HL-60 (cell line): Measurements from ENCODE around the gene DTD2.

ENCODE experiments used
- DNase-seq, 2 experiments: peaks; one replicate each; pipeline ENCODE4 v3.0.0-alpha.2; 2010 to 2020; ENCODE audit warnings: low read depth in 1 of 2, low spot score in 1 of 2
- H3K27ac ChIP-seq: fragments of 250-450 bp; sonication (Bioruptor Pico); replicated peaks from 2 replicates; pipeline ENCODE4 v1.5.1; 2020; ENCODE audit warnings: mild to moderate bottlenecking, moderate library complexity
- H3K27me3 ChIP-seq: fragments of 250-450 bp; sonication (Bioruptor Pico); 2 replicates; pipeline ENCODE4 v1.5.1; 2021; ENCODE audit warnings: mild to moderate bottlenecking, moderate library complexity; ENCODE audit not compliant: insufficient read depth, poor library complexity, severe bottlenecking
- H3K4me3 ChIP-seq: replicated peaks from 2 replicates; pipeline ENCODE4 v1.5.1; 2011; ENCODE audit warnings: mild to moderate bottlenecking, control low read depth, low read length; ENCODE audit not compliant: insufficient read depth
- GABPA ChIP-seq: IDR thresholded peaks from 2 replicates; pipeline ENCODE4 v1.6.1; 2012; ENCODE audit warnings: low read depth
- POLR2AphosphoS5 ChIP-seq: IDR thresholded peaks from 2 replicates; pipeline ENCODE4 v1.6.1; 2012; ENCODE audit warnings: low read depth
- SPI1 ChIP-seq: IDR thresholded peaks from 2 replicates; pipeline ENCODE4 v1.6.1; 2012; ENCODE audit warnings: low read depth, mild to moderate bottlenecking, borderline replicate concordance
- long read RNA-seq: library from polyadenylated mRNA; unstranded; transcript quantifications from one replicate; pipeline ENCODE4 v2.0.0, GENCODE V29; 2020
- TF ChIP-seq, protein P1 (sequence below): IDR thresholded peaks from 2 replicates; pipeline ENCODE4 v1.6.1; 2012; ENCODE audit warnings: low read depth; ENCODE audit not compliant: insufficient replicate concordance
- TF ChIP-seq, protein P2 (sequence below): IDR thresholded peaks from one replicate; pipeline ENCODE4 v1.5.1; 2011; ENCODE audit warnings: low read length, control low read depth, inconsistent platforms; ENCODE audit not compliant: insufficient read depth

The DTD2 gene
- long read RNA-seq, transcript DTD2-203 (3 exons, 823 nt), result major isoform, 14 of 17 reads
- long read RNA-seq, partial matches to known transcripts, result 0 of 17 reads
- long read RNA-seq, other reads (novel, unspliced or antisense), result 2 of 17 reads

DNA sequence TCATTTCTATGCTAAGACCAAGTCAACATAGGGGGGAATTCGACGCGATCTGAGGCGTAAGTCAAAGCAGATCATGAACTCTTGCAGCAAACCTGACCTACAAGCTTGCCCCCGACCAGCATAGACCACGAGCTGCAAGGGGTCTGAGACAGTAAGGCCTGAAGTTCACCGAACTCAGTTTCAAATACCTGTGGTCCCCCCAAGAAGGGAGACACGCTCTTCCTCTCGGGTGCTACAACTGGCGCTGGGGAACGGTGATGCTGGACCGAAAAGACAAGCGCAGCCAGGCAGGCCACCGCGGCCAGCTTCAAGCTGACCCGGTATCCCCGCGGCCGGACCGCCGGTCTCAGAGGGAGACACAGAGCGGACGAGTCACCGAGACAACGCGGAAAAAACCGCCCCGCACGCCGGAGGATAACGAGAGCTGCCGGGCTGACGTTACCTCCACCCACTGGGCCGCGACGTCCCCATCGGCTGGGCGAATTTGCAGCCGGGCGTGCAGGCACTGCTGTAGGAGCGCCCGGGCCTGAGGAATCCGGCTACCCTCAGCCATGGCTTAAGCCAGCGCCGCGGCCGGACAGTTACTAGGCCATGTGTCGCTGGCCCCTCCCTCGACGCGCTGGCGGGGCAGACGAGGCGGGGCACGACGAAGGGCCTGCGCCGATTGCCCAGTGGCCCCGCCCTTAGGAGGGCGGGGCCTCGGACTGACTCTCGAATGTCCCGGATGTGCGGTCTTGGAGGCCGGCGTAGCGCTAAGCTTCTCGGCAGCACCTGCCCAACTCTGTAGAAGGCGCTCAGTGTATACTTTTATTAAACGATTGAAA, at the start of gene DTD2:
DTD2 (minus strand) TSS at position 666 of the 824 bp plus-strand sequence; CDS start at position 553, 113 bp downstream.
- peak within 1 kb of the TSS; percentile 80 for H3K4me3 ChIP-seq
- H3K27ac ChIP-seq, result peak within 1 kb of the TSS; percentile 80
- TF ChIP-seq SPI1 (no peak), GABPA (no peak), POLR2AphosphoS5 (peak; percentile 91)
- TF ChIP-seq, protein P1, sequence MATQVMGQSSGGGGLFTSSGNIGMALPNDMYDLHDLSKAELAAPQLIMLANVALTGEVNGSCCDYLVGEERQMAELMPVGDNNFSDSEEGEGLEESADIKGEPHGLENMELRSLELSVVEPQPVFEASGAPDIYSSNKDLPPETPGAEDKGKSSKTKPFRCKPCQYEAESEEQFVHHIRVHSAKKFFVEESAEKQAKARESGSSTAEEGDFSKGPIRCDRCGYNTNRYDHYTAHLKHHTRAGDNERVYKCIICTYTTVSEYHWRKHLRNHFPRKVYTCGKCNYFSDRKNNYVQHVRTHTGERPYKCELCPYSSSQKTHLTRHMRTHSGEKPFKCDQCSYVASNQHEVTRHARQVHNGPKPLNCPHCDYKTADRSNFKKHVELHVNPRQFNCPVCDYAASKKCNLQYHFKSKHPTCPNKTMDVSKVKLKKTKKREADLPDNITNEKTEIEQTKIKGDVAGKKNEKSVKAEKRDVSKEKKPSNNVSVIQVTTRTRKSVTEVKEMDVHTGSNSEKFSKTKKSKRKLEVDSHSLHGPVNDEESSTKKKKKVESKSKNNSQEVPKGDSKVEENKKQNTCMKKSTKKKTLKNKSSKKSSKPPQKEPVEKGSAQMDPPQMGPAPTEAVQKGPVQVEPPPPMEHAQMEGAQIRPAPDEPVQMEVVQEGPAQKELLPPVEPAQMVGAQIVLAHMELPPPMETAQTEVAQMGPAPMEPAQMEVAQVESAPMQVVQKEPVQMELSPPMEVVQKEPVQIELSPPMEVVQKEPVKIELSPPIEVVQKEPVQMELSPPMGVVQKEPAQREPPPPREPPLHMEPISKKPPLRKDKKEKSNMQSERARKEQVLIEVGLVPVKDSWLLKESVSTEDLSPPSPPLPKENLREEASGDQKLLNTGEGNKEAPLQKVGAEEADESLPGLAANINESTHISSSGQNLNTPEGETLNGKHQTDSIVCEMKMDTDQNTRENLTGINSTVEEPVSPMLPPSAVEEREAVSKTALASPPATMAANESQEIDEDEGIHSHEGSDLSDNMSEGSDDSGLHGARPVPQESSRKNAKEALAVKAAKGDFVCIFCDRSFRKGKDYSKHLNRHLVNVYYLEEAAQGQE, result peak; percentile 41
- TF ChIP-seq, protein P2, sequence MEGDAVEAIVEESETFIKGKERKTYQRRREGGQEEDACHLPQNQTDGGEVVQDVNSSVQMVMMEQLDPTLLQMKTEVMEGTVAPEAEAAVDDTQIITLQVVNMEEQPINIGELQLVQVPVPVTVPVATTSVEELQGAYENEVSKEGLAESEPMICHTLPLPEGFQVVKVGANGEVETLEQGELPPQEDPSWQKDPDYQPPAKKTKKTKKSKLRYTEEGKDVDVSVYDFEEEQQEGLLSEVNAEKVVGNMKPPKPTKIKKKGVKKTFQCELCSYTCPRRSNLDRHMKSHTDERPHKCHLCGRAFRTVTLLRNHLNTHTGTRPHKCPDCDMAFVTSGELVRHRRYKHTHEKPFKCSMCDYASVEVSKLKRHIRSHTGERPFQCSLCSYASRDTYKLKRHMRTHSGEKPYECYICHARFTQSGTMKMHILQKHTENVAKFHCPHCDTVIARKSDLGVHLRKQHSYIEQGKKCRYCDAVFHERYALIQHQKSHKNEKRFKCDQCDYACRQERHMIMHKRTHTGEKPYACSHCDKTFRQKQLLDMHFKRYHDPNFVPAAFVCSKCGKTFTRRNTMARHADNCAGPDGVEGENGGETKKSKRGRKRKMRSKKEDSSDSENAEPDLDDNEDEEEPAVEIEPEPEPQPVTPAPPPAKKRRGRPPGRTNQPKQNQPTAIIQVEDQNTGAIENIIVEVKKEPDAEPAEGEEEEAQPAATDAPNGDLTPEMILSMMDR, result no peak
- no peaks in the 10 kb centered on the region for H3K27me3 ChIP-seq
- peak; percentile 77 to 92 for DNase-seq

DNA sequence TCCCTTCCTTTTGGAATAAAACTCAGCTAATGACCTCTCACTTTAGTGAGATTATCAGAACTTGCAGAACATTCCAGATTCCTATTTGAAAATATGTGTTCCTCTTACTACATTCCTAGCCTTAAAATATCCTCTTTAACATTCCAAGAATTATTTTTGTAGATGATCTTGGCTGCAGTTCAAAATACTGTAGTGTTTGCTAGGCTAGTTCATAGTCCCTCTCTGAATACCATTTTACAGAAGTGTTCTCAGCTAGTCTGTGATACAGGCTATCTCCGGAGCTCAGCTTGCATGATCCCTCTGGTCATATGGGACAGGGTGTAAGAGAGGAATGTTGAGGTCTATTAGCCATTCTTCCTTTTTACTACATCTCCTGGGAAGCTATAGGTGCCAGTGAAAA, 48.1 kb upstream of the DTD2 start:
- Histone ChIP-seq H3K27me3 (no peaks in the 10 kb centered on the region), H3K27ac (no peak overlapping the region), H3K4me3 (no peak overlapping the region)
- TF ChIP-seq, protein P1, result no peak
- no peak for TF ChIP-seq SPI1
- TF ChIP-seq, protein P2, result no peak
- TF ChIP-seq GABPA, result no peak
- TF ChIP-seq POLR2AphosphoS5, result no peak
- DNase-seq, result no peak

DNA sequence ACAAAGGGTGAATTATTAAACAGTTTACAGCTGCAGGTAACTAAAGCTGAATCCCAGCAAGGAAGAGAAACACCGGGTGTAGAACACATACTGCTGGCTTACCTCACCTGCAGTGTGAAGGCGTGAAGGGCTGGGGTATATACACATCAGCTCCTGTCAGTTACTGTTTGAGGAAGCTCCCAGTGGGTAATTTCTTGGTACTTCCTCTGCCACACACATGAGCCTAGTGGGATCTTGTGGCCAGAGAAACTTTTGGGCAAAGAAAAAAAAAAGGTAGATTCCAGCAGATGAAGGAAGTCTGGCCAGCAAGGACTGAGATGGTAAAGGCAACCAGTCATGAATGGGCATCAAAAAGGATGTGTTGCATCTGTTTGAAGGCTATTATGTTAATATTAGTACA, 44.6 kb upstream of the DTD2 start:
- DNase-seq, result peak in 1 of 2 experiments; percentile 44

More for the DNA sequence above, 44.6 kb upstream of the DTD2 start:
- no peaks in the 10 kb centered on the region for H3K27me3 ChIP-seq
- H3K4me3 ChIP-seq, result no peak overlapping the region
- TF ChIP-seq GABPA (no peak), SPI1 (peak; percentile 53; the same call in 1 of the 2 replicates)
- TF ChIP-seq, protein P1, result no peak
- H3K27ac ChIP-seq, result no peak overlapping the region
